Measurements from ENCODE around the gene CRYGN.

The CRYGN gene

DNA sequence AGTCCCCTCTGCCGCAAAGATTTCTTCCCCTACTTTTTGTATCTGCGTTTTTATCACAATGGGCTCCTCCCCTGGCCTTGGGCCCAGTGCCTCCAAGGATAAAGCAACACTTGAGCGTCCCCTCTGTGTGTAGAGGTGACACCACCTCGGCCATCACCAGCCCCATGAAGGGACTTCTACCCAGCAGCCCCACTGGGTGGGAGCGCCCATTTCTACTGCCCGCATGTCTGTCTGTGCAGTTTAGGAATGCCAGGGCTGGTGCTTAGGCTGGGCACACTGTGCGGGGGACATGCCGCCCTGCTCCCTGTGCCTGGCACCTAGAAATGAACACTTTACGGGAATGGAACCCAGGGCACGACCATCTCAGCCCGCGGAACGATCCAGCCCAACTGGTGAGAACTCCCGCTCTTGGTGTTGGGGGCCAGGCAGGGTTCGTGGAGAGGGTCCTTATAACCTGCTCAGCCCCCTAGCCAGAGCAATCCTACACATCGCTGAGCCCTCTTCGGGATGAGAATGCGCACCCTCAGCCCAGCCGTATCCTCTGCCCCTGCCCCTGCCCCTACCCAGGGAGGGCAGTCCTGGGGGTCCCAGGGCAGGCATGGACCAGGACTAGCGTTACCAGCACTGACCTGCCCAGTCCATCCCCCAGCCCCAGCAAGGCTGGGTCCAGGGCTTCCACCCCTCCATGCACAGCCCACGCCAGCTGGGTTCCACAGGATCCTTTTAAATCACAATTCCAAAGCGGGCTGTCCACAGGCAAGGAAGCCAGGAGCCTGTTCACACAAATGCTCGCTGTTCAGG, 12.8 kb downstream of the CRYGN start:
- DNase-seq (ENCODE audit: low read depth in 2 of 2) = no peak

DNA sequence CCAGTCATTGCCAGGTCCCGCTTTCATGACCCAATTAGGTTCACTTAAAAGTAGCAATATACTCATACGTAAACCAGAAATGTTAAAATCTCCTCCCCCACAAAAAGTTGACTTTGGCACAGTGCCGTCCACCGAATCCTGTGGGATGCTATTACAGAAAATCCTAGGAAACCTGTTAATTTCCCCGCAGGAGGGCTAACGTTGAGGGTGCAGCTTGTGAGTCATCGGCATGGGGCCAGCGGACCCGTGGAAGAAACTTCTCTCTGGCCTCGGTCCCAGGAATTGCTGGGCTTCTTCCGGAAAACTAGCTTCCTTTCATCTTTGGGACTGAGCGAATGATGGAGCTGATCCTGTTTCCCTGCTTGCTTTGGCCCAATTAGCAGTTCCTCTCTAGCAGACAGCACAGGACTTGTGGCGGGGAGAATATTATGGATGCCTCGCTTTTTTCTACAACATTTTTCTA, 13.5 kb downstream of the CRYGN start:
- no peak for DNase-seq (ENCODE audit: low read depth in 2 of 2)

DNA sequence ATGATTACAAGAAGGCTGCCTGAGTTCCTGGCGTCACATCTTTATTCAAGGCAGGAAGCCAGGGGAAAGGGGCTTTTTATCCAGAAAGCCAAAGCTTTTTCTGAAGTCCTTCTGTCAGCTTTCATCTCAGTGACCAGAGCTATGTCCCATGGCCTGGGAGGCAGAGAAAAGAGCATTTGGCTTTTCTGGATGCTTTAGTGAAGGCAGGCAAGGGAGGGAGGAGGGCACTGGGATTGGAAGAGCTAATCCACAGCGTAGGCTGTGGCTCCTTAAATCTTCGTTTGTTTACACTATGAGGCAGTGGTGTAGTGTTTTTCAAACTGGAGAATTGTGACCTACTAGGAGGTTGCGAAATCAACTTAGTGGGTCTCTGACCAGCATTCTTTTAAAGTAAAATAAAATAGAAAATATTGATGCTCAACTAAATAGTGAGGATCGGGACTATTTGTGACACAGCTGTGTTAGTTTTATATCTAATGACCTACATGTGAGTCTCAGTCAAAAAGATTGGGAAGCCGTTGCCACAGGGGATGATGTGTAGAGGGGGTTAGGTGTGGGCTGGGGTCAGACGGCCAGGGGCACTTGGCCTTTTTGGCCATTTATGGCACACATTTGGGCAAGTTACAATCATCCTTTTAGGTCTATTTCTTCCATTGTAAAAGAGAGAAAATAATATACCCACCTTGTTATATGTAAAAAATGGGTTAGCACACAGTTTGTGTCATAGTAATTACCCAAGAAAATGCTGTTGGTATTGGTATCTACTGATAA, 14.1 kb downstream of the CRYGN start:
- DNase-seq (ENCODE audit: low read depth in 2 of 2) = no peak

DNA sequence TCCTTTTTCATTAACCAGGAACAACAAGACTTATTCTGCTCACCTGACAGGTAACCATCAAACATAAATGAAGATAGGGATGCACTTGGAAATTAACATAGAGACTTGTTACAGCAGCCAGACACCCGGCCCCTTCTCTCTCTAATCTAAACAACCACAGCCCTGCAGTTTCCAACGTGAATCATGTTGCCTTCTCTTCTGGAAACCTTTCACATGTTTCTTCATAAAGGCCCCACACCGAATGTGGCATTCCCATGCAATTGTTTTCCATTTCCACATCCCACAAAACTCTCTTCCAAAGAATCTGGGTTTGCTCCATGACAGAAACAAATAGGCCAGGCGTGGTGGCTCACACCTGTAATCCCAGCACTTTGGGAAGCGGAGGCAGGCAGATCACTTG, 15.1 kb downstream of the CRYGN start:
- DNase-seq (ENCODE audit: low read depth in 2 of 2) = no peak

DNA sequence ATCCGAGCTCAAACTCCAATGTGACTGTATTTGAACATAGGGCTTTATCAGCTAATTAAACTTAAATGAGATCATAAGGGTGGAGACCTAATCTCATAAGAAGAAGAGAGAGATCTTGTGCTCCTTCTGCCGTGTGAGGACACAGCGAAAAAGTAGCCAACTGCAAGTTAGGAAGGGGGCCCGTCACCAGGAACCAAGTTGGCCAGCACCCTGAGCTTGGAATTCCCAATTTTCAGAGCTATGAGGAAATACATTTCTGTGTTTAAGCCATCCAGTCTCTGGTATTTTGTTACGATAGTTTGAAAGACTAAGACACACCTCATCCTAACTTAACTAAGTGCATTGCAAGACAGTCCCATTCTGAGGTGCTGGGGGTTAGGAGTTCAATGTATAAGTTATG, 16.0 kb downstream of the CRYGN start:
- DNase-seq (ENCODE audit: low read depth in 2 of 2) = no peak

DNA sequence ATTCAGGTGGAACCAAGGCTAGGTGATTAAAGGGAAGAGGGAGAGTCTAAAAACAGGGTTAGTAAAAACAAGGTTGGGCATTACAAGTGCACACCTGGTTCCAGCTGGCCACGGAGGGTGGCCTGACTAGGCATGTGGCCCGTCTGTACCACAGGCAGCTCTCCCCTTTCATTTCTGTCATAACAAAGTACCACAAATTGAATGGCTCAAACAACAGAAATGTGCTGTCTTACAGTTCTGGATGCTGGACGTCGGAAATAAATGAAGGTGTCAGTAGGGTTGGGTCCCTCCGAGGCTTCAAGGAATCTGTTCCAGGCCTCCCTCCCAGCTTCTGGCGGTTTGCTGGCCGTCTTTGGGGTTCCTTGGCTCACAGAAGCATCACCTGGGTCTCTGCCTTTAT, 16.7 kb downstream of the CRYGN start:
- no peak for DNase-seq (ENCODE audit: low read depth in 2 of 2)

DNA sequence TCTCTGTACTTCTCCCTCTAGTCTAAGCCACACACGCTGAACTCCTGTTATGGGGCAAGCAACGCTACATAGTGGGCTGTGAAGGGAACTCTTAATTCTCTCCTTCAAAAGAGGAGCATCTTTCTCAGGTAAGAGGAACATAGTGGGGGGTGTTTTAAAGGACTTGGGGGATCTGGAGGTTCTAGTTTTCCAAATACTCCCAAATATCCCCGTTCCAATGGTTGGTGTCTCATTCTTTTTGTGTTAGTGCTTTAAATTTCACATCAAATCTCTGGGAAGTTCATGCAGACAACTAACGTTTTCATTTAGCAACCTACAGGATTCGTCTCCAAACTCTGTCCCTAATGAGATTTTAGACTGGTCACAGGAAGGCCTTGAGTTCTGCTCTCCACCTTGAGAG, 17.7 kb downstream of the CRYGN start:
- no peak for DNase-seq (ENCODE audit: low read depth in 2 of 2)

DNA sequence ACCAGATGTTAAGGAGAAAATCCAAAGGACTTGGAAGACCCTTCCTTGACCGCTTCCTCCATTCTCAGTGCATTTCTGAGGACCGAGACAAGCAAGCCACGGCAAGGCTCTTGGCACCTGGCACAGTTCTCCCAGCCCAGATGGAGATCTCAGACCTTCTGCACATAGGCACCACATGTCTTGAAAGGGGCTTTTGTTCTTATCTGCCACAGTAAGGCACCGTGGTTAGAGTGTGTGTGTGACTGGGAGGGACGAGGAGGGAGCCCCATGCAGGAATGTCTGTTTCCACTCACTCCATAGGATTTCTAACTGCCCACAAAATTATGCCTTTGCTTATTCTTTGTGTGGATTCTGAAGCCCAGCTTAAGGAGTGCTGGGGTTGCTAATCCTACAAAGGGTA, 19.8 kb downstream of the CRYGN start:
- no peak for DNase-seq (ENCODE audit: low read depth in 2 of 2)

DNA sequence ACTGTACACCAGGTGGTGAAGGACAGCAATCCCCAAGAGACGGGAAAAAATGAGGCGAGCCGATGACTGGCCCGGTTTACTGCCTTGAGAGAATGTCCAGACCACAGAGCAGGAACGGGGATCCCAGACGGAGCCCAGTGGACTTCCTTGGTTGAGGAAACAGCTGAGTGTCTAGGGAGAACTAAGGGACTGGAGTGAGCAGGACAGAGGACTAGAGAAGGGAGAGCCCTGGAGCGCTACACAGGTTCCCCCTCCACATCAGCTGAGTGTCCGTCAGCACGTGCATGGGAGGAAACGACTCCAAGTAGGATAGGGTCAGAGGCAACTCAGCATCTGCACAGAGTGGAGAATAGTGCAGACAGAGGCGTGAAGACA, 23.0 kb downstream of the CRYGN start:
- no peak for DNase-seq (ENCODE audit: low read depth in 2 of 2)

DNA sequence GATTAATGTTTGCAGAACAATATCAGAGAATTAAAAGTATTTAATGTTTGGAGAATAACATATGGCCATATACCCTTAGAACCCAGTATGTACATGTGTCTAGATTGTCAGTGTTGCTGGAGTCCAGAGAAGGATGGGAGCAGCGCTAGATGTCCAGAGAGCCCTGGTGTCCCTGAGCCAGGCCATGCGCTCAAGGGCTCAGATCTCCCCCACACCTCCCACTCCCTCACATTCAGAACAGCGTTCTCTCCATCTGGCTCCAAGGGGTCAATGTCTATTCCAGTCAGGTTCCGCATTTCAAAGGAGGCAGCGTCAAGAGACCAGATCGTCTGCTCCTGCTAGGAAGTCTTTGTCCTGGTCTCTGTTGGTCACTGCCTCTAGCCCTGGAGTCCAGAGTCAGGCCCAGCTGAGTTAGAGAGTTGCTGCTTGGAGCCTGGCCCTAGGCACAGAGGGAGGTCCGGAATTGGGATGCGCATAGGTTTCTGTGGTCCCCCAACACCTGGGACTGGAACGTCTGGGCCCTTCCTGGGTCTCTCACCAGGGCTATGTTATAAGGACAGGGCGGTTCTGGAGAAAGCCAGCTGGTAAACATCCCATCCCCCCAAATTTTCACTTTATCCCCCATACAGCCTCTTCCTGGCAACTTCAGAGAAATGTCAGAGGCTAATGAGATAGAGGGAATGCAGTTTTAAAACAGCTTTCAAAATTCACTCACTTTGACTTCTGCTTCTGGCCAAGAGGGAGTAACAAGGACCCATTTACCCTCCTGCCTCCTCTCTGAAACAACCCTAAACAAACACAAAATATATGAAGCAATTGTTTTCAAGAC, 23.6 kb downstream of the CRYGN start:
- DNase-seq (ENCODE audit: low read depth in 2 of 2) = no peak

DNA sequence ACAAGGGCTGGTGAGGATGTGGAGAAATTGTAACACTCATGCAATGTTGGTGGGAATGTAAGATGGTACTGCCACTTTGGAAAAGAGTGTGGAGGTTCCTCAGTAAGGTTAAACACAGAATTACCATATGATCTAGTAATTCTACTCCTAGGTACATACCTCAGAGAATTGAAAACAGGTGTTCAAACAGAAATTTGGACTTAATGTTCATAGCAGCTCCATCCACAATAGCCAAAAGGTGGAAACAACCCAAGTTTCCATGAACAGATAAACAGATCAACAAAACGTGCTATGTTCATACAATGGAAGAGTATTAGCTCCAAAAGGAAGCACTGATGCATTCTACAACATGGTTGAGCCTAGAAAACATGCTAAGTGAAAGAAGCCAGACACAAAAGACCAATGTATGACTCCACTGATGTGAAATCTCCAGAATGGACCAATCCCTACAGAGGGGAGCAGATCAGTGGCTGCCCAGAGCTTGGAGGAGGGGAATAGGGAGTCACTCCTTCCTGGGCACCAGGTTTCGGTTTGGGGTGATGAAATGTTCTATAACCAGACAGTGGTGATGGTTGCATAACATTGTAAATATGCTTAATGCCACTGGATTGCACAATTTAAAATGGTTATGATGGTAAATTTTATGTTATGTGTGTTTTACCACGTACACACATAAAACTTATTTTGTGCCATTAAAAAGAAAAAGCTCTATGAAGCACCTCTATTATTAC, 24.4 kb downstream of the CRYGN start:
- DNase-seq (ENCODE audit: low read depth in 2 of 2) = no peak

DNA sequence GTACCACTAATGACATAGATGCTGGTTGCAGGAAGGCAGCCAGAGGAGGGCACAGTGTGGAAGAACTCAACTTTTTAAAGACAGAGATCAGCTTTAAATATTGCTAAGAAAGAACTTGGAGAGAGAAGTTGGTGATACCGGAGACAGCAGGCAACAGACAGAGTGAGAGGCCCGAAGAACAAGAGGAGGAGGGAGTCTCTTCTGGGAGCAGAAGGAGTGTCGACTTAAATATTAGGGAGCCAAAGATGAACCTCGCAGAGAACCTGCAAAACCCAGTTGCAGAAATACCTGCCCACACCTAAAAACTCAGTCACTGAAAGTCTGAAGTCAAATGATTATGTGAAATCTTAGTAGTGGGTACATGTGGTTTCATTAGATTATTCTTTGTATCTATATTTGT, 26.7 kb downstream of the CRYGN start:
- DNase-seq (ENCODE audit: low read depth in 2 of 2) = no peak

DNA sequence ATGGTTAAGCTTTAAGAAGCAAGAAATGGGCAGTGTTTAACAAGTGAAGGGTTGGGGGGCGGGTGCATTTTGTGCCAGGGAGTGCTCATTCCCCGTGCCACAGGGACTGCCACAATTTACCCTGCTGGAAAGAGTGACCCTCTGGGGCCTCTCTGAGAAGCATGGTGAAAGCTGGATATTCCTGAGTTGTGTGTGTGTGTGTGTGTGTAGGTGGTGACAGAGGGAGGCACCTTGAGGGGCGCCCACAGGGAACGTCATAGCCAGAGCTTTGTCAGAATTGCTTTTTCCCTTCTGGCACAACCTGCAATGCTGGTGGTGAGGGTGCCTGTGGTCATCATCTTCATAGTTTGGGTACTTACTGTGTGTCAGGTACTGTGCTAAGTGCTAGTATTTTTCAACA, 27.6 kb downstream of the CRYGN start:
- DNase-seq (ENCODE audit: low read depth in 2 of 2) = no peak

DNA sequence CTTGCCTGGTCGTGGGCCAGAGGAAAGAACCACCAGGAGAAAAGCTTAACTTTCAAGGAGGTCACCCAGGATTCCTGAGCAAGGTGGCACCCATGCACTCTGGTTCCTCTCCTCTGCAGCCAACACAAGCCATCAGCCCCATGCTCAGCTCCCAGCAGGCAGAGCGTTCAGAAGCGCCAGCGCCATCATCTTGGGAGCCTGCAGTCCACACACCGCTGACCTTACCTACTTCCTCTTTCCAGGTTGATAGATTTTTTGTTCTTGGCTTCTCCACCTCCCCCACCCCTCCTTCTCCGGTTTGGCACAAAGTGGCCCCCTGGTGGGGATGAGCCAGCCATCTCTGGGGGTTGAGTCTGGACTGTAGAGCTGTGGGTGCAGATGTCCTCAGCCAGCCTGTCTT, 28.4 kb downstream of the CRYGN start:
- no peak for DNase-seq (ENCODE audit: low read depth in 2 of 2)

DNA sequence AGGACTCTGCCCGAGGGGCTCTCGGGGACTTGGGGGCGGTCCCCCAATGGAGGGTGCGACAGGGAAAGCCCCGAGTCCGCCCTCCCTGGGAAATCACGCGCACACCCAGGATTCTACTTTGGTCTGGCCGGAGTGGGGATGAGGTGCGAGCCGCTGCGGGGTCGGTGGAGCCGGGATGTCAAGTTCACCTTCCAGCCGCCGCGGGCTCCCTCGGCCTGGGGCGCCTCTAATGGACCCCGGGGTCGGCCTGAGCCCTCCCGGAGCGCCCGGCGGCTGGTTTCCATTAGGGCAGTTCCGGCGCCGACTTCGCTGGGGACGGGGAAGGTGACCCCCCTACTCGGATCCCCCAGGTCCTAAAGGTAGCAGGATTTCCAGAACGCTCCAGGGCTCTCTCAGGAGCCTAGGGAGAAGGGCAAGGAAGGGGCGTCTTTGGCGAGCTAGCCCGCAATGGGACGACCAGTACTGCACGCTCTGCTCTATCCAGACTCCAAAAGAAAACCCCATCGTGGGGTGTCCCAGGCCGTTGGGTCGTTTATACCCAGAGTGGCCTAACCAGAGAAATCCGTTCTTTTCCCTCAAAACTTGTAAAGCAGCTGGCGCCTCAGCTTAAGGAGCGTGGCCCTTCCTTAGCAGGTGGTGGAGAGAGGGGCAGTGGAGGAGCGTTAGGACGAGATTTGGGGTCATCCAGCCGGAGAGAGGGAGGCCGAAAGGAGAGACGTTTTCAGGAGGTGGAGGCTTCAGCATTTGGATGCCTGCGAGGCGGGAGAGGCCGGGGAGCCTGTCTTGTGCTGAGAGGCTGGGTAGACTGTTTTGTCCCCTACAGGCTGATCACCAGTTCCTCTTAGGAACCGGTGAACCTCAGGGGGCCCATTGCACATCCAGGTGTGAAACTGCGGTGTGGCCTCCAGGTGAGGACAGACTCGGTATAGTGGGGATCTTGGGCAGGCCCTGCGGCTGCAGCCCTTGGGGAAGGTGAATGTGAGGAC, 29.2 kb downstream of the CRYGN start:
- no peak for DNase-seq (ENCODE audit: low read depth in 2 of 2)

DNA sequence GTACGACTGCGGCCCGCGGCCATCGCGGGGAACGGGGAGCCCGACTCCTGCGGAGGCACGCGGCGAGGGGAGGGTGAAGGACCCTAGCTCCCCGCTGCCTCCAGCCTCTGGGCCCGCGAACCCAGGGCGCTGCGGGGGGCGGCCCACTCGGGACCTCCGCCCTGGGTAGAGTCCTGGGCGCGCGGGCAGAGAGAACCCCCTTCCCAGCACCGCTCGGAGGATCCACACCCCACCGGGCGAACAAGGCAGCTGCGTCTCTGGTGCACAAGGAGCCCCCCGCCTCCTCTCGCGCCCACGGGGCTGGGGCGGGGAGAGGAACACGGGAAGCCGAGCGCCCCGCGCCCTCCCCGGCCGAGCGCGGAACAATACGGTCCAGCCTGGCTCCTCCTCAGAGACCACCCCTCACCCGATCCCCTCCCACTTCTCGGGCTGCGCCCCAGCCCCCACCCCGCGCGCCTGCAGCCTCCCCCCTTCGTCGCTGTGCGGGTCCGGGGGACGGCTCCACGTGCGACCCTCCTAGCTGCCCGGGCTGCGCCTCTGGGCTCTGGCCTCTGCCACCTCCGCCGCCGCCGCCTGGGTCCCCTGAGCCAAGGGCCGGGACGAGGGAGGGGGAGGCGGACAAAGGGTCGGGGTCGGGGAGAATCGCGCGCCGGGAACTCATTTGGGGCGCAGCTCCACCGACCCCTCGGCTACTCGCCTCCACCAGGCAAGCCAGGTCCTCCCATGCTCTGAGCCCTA, 30.1 kb downstream of the CRYGN start, which contains the start of gene WDR86:
WDR86 (minus strand) TSS at position 372 of the 738 bp plus-strand sequence. CDS start 449 bp downstream, outside the sequence.
- no peak for DNase-seq (ENCODE audit: low read depth in 2 of 2)

DNA sequence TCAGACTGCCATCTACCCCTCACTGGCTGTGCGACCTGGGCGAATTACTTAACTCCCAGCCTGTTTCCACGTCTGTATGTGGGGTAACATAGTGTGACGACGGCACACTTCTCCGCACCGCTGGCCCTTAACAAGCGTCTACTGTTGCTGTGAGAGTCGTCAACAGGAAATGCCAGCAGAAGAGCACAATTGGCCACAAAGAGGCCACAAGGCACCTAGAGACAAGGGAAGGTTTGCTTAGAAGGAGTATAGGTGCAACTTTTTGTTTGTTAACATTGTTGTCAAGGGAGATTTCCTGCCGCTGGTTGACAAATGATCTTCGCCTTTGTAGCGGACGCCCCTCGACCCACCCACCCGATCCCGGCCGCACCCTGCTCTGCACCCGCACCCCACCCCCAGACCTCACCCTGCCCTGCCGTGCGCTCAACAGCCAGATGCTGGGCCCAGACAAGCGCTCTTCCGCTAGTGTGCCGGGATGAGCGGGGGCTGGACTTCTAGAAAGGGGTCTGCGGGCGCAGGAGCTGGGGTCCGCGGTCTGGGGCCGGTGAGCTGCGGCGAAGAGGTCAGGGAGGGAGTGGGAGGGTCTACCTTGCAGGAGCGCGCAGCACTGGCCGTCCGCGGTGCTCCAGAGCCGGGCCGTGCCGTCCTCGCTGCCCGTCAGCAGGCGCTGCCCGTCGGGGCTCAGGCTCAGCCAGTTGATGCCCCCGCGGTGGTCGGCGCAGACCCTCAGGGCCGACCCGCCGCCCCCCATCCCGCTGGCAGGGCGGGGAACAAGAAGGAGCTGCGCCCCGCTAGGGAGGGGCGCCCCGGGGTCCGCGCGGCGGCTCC, 30.9 kb downstream of the CRYGN start:
- no peak for DNase-seq (ENCODE audit: low read depth in 2 of 2)

DNA sequence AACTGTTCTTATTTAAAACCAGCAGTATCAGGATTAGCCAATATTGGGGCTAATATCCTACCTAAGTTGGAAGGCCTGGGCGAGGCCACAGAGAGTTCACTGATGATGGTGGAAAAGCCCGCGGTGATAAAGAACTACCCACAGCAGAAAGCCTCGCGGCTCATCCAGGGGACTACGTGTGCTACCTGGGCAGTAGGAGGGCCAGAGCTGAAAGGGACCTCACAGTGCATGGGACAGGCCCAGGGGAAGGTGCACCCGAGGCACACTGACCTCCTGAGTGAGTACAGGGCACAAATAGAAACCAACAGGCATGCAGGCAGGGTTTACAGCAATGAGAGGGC, 31.5 kb downstream of the CRYGN start:
- DNase-seq (ENCODE audit: low read depth in 2 of 2) = no peak

Data from stimulated activated CD4-positive, alpha-beta T cell treated with anti-CD3 and anti-CD28 coated beads, Interleukin-12 subunit alpha, Interleukin-12 subunit beta, amount 100 ng/mL, for 24 hours (primary cell).